HG02623 (cell line): ENCODE measurements around the gene HELZ2.

Experiments
- ATAC-seq: cut with Tn5 transposase; IDR thresholded peaks from one replicate; pipeline ENCODE4 v1.9.1; 2021; ENCODE audit warnings: moderate library complexity; ENCODE audit not compliant: unreplicated experiment

HELZ2 gene

DNA sequence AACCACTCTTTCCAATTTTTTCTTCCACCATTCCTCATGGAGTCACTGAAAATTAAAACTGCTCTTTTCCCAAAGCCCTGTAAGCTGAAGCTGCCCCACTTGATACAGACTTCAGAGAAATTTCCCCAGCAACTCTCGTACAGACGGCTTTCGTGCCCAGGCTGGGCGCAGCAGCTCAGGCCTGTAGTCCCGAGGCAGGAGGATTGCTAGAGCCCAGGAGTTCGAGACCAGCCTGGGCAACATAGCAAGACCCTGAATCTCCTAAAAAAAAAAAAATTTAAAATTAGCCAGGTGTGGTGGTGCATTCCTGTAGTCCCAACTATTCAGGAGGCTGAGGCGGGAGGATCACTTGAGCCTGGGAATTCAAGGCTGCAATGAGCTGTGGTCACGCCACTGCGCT lies 46.9 kb downstream of the HELZ2 start:
- no peak for ATAC-seq

DNA sequence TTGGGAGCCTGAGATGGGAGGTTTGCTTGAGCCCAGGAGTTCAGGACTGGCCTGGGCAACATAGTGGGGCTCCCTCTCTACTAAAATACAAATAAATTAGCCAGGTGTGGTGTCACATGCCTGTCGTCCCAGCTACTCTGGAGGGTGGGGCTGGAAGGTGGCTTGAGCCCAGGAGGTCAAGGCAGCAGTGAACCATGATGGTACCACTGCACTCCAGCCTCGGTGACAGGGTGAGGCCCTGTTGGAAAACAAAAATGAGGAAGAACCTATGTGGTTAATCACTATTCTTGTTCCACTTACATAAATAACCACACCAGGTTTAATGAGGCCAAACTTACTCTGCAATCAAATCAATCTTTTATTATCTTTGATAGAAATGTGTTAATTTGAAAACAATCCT lies 48.1 kb downstream of the HELZ2 start:
- no peak for ATAC-seq

DNA sequence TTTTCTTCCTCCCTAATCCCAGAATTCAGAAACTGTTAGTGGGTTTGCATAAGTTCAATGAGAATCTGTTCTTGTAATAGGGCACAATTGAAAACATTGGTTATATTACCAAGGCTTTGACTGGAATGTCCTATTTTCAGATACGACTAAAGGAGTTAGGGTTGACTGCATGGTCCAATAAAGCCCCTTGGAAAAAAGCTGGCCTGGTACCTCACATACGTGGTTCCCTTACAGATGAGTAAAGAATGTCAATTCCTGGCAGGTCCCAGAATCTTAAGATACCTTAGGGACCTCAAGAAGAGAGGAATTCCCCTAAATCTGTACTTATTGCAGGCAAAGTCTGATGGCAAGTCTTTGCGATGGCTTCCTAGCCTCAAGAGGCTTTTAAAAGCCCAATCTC lies 48.9 kb downstream of the HELZ2 start:
- ATAC-seq, result no peak
